SH-SY5Y (cell line): Measurements from ENCODE around the gene GDF3.

ENCODE experiments used
- GATA2 ChIP-seq: IDR thresholded peaks from 2 replicates; pipeline ENCODE4 v1.6.1; 2011; ENCODE audit warnings: mild to moderate bottlenecking, low read depth, low read length
- GATA3 ChIP-seq: IDR thresholded peaks from 2 replicates; pipeline ENCODE4 v1.6.1; 2011; ENCODE audit warnings: low read depth, mild to moderate bottlenecking, low read length, moderate library complexity

GRCh38 chr12:7645395-7646177 is 50.0 kb downstream of the GDF3 start:
- TF ChIP-seq GATA2: no peak
- TF ChIP-seq GATA3: no peak
